Ishikawa (cell line): ENCODE results near the gene FRK.

ENCODE experiments used
- CEBPB ChIP-seq: IDR thresholded peaks from 2 replicates; pipeline ENCODE4 v1.6.1; 2012
- CREB1 ChIP-seq: IDR thresholded peaks from 2 replicates; pipeline ENCODE4 v1.6.1; 2012; ENCODE audit warnings: low read depth
- EGR1 ChIP-seq: IDR thresholded peaks from 2 replicates; pipeline ENCODE4 v1.6.1; 2012
- EP300 ChIP-seq: IDR thresholded peaks from 2 replicates; pipeline ENCODE4 v1.6.1; 2012; ENCODE audit warnings: borderline replicate concordance
- FOXM1 ChIP-seq: IDR thresholded peaks from 2 replicates; pipeline ENCODE4 v1.6.1; 2012; ENCODE audit warnings: low read depth, borderline replicate concordance
- MAX ChIP-seq: IDR thresholded peaks from 2 replicates; pipeline ENCODE4 v1.6.1; 2012
- NFIC ChIP-seq: IDR thresholded peaks from 2 replicates; pipeline ENCODE4 v1.6.1; 2012
- RAD21 ChIP-seq: IDR thresholded peaks from 2 replicates; pipeline ENCODE4 v1.6.1; 2012; ENCODE audit warnings: low read depth
- REST ChIP-seq: IDR thresholded peaks from 2 replicates; pipeline ENCODE4 v1.6.1; 2012; ENCODE audit warnings: low read depth, mild to moderate bottlenecking
- TAF1 ChIP-seq: IDR thresholded peaks from 2 replicates; pipeline ENCODE4 v1.6.1; 2012; ENCODE audit warnings: low read depth, mild to moderate bottlenecking
- TCF12 ChIP-seq: IDR thresholded peaks from 2 replicates; pipeline ENCODE4 v1.6.1; 2012; ENCODE audit warnings: low read depth
- TEAD4 ChIP-seq: IDR thresholded peaks from 2 replicates; pipeline ENCODE4 v1.6.1; 2012
- YY1 ChIP-seq: IDR thresholded peaks from 2 replicates; pipeline ENCODE4 v1.6.1; 2012; ENCODE audit warnings: low read depth
- ZBTB7A ChIP-seq: IDR thresholded peaks from 2 replicates; pipeline ENCODE4 v1.6.1; 2012; ENCODE audit warnings: low read depth
- TF ChIP-seq, protein P1 (sequence below): IDR thresholded peaks from 2 replicates; pipeline ENCODE4 v1.6.1; 2012

FRK gene

GRCh38 chr6:115891750-115892149, 168.9 kb downstream of the FRK start:
- TF ChIP-seq ZBTB7A = no peak

- TF ChIP-seq TEAD4 = no peak
- no peak for TF ChIP-seq EP300
- no peak for TF ChIP-seq CEBPB
- TF ChIP-seq EGR1 = no peak
Observed at GRCh38 chr6:115891111-115891669, 169.5 kb downstream of the FRK start.

DNA sequence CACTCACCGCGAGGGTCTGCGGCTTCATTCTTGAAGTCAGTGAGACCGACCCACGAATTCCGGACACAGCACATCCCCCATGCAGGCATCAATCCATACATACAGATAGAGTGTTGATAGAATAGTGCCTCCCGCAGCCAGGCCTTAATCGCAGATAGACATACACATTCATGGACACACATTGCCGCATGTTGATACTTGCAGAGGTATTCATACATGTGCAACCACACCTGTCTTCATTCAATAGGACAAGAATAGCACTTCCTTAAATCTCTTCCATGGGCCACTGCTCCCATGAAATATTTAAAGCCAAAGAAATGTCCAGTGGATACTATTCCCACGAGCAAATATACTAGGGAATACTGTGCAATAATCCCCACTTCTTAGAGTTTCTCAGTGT, 170.5 kb downstream of the FRK start:
- TF ChIP-seq, protein P1, sequence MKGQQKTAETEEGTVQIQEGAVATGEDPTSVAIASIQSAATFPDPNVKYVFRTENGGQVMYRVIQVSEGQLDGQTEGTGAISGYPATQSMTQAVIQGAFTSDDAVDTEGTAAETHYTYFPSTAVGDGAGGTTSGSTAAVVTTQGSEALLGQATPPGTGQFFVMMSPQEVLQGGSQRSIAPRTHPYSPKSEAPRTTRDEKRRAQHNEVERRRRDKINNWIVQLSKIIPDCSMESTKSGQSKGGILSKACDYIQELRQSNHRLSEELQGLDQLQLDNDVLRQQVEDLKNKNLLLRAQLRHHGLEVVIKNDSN = no peak
- TF ChIP-seq TAF1 (no peak), CREB1 (no peak), FOXM1 (no peak), TCF12 (no peak), EP300 (no peak), CEBPB (no peak), RAD21 (no peak), MAX (no peak), YY1 (no peak), NFIC (no peak), TEAD4 (no peak)

DNA sequence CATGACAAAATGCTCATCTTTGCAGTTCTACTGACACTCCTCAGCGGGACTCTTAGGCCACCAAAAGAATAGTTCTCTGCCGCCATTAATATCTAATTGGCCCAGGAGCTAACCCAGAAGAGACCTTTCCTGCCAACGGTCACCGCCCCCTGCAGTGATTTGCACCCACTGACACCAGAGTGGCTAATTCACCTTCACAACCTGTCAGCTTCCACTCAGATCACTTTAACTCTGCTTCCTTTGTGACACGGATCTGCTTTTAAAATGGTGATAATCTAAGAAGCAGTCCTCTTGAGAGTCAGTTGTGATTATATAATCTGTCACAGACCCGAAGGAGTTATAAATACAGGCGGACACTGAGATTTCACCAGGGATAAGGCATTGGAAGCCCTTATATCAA, 172.8 kb downstream of the FRK start:
- TF ChIP-seq ZBTB7A (no peak), TCF12 (no peak), MAX (no peak), EGR1 (no peak), RAD21 (no peak), YY1 (no peak), TAF1 (no peak), CEBPB (no peak), CREB1 (no peak), TEAD4 (no peak)

DNA sequence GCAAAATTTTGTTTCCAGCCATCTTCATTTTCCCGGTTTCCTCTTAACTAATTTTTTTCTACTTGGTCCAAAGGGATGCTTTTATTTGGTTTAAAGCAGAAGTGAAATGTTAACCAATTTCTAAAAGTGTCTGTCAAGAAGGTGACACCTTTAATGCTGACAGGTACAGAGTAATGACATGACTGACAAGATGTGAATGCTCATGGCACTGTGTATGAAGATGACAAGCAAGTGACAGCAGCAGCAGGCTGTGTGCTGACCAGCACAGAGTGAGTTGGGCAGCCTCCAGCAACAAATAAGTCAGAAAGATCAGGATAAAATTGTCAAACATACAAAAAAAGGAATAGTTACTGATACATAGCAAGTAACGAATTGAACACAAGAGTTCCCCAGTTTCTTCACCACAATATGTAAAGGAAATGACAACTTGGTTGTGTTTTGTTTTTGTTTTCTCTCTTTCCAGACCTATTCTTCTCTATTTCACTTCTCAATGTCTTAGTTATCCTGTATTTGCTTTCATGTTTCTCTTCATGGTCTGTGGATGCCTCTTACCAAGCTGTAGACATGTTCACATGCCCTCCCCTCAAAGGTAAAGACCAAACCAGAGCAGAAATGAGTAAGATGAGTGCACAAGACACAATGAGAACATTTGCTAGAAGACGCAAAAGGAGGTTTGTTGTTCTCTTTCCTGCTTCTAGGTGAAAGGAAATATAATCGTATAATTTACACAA, 174.9 kb downstream of the FRK start:
- TF ChIP-seq ZBTB7A (no peak), EGR1 (no peak), NFIC (no peak), YY1 (no peak), FOXM1 (no peak), MAX (no peak)

- no peak for TF ChIP-seq ZBTB7A
- TF ChIP-seq RAD21 = no peak
- TF ChIP-seq EP300 = no peak
Observed at GRCh38 chr6:115882771-115883170, 177.9 kb downstream of the FRK start.

GRCh38 chr6:115882174-115882573, 178.5 kb downstream of the FRK start:
- TF ChIP-seq TEAD4 = no peak
- TF ChIP-seq EP300 = no peak
- TF ChIP-seq REST = no peak
- TF ChIP-seq FOXM1 = no peak
- TF ChIP-seq MAX = no peak
- no peak for TF ChIP-seq CEBPB
- TF ChIP-seq, protein P1 = no peak
- no peak for TF ChIP-seq TCF12
